GM19324 (cell line): Measurements from ENCODE around the gene EPHB2.

Experiments used
- ATAC-seq: cut with Tn5 transposase; IDR thresholded peaks from one replicate; pipeline ENCODE4 v1.9.1; 2021; ENCODE audit warnings: mild to moderate bottlenecking, moderate library complexity; ENCODE audit not compliant: unreplicated experiment, low FRiP score

The EPHB2 gene

DNA sequence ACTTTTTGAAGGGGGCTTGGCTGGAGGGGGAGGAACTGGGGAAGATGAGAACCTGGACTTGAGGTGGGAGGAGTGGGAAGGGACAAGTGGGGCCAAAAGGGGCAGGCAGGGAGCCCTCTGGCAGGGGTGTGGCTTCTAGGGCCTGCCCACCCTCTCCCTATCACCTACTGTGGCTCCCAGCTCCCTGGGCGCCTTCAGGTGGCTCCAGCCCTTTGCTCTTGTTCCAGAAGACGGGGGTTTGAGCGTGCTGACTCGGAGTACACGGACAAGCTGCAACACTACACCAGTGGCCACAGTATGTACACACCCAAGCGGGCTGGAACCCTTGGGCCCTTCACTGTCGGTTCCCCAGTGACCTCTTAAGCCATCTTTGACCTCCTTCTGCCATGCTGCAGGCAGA is 185.5 kb downstream of the EPHB2 start:
- ATAC-seq, result no peak

DNA sequence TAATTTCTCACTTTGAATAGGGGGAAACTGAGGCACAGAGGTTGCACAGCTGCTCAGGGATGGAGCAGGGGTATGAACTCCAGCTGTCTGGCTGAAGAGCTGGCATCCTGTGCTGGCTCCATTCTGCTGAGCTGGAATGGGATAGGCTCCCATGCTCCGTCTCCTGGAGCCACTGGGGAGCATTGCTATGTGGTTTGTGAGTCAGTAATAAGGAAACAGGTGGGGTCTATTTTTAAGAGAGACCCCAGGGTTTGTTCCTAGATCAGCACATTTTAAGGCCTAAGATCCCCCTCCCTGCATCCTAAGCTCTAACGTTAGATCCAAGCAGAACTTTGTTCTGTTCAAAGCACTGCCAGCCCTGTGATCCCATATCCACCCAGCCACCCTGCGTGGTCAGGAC is 189.8 kb downstream of the EPHB2 start:
- ATAC-seq, result no peak

DNA sequence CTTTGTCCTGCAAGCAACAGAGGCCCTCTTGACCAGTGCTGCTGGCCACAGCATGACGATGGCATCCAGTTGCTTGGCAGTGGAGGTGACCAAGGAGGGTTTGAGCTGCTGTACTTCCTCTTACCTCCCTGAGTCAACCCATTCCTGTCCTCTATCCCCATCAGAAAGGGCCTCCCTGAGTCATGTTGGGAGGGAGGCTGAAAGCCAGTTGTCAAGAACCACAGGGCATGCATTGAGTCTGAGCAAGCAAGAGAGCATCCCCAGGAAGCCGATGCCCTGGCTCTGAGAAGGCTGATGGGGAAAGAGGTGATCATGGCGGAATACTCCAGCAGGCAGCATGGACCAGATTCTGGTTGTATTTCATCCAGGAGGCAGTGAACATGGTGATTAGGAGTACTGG is 192.5 kb downstream of the EPHB2 start:
- no peak for ATAC-seq

DNA sequence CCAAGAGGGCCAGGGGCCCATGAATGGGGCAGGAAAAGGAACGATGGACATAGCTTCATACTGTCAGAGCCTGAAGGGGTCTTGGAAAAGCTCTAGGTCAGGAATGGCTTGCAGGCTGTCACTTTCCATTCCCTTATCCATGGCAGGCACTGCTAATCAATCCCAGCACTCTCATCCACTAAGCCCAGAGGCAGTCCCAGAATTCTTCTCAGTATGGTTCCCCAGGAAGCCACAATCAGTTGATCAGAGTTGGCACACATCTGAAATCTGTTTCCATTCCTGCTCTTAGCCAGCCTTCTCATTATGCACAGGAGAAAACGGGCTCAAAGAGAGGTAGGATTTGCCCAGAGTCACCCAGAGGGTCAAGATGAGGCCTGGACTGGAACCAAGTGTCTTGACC is 196.3 kb downstream of the EPHB2 start:
- ATAC-seq, result no peak

DNA sequence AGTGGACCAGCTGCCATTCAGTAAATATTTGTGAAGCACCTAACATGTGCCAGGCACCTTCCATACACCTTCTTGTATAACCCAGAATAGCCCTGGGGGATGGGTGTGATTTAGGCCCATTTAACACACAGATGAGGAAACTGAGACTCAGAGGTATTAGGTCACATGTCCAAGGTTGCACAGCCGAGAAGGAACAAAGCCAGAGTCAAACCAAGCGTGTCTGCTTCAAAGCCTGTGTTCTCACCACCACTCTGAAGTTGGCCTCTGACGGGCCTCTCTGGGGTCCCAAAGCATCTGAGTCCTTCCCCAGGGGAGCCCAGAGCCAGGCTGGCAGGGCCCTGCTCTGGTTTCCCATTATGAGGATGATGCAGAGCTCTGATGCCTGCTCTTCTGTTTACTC is 196.9 kb downstream of the EPHB2 start:
- ATAC-seq, result no peak

DNA sequence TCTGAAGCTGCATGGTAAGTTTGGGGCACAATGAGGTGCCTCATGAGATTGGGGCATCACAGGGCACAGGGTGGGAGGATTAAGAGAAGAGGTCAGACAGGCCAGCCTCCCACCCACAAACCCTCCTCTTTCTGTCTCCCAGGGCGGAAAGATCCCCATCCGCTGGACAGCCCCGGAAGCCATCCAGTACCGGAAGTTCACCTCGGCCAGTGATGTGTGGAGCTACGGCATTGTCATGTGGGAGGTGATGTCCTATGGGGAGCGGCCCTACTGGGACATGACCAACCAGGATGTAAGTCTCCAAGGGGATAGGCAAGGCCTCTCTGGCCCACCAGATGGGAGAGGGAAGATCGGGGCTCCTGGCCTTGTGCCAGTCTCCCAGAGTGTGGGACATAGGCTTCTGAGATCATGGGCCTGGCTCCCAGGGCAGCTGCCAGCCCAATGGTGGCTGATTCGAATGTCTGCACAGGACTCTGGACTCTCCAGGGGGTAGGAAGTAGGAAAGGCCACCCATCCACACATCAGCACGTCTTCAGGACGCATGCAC is 198.3 kb downstream of the EPHB2 start:
- no peak for ATAC-seq

DNA sequence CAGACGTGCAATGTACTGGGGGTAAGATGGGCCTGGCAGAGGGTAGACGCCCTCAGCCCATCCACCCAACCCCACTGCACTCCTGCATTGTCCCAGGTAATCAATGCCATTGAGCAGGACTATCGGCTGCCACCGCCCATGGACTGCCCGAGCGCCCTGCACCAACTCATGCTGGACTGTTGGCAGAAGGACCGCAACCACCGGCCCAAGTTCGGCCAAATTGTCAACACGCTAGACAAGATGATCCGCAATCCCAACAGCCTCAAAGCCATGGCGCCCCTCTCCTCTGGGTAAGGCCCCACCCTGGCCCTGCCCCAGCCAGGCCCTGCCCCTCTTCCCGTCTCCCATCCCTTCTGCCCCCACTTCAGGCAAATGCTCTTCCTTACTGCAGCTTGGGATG is 199.6 kb downstream of the EPHB2 start:
- ATAC-seq, result no peak

DNA sequence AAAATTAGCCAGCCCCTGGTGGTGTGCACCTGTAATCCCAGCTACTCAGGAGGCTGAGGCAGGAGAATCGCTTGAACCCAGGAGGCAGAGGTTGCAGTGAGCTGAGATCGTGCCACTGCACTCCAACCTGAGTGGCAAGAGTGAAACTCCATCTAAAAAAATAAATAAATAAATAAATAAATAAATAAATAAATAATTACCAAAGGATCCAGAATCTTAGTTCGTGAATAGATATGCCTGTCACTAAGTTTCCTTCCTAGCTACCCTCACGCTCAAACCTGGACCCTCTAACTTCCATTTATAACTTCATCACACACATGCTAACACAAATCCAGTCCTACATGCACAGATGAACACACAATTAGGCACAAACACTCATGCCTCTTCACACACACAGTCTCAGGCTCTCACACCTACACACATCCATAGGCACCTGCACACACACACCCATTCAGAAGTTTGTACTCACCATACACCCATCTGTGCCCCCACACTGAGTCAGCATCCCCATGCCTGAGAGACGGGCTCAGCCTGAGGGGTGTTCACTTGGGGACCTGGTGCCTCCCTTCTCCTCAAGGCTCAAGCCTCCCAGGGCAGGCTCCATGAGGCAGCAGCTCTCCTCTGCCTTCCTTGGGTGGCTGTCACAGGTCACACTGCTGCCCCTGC is 200.5 kb downstream of the EPHB2 start:
- no peak for ATAC-seq

DNA sequence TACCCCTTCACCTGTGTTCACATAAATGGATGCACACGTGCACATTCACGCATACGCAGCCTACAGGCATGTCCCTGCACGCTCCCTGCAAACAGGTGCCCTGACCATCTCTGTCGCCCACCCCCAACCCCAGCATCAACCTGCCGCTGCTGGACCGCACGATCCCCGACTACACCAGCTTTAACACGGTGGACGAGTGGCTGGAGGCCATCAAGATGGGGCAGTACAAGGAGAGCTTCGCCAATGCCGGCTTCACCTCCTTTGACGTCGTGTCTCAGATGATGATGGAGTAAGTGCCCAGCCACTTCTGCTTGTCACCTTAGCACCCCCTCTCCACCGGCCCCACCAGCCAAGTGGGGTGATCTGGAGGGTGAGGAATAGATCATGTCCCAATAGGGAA is 201.7 kb downstream of the EPHB2 start:
- no peak for ATAC-seq

DNA sequence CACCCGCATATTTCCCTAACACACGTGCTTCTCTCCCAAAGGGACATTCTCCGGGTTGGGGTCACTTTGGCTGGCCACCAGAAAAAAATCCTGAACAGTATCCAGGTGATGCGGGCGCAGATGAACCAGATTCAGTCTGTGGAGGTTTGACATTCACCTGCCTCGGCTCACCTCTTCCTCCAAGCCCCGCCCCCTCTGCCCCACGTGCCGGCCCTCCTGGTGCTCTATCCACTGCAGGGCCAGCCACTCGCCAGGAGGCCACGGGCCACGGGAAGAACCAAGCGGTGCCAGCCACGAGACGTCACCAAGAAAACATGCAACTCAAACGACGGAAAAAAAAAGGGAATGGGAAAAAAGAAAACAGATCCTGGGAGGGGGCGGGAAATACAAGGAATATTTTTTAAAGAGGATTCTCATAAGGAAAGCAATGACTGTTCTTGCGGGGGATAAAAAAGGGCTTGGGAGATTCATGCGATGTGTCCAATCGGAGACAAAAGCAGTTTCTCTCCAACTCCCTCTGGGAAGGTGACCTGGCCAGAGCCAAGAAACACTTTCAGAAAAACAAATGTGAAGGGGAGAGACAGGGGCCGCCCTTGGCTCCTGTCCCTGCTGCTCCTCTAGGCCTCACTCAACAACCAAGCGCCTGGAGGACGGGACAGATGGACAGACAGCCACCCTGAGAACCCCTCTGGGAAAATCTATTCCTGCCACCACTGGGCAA is 202.9 kb downstream of the EPHB2 start:
- ATAC-seq, result no peak

DNA sequence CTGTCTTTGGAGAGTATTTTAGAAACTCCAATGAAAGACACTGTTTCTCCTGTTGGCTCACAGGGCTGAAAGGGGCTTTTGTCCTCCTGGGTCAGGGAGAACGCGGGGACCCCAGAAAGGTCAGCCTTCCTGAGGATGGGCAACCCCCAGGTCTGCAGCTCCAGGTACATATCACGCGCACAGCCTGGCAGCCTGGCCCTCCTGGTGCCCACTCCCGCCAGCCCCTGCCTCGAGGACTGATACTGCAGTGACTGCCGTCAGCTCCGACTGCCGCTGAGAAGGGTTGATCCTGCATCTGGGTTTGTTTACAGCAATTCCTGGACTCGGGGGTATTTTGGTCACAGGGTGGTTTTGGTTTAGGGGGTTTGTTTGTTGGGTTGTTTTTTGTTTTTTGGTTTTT is 203.5 kb downstream of the EPHB2 start:
- ATAC-seq, result no peak

DNA sequence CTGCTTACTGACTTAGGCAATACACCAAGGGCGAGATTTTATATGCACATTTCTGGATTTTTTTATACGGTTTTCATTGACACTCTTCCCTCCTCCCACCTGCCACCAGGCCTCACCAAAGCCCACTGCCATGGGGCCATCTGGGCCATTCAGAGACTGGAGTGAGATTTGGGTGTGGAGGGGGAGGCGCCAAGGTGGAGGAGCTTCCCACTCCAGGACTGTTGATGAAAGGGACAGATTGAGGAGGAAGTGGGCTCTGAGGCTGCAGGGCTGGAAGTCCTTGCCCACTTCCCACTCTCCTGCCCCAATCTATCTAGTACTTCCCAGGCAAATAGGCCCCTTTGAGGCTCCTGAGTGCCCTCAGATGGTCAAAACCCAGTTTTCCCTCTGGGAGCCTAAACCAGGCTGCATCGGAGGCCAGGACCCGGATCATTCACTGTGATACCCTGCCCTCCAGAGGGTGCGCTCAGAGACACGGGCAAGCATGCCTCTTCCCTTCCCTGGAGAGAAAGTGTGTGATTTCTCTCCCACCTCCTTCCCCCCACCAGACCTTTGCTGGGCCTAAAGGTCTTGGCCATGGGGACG is 204.1 kb downstream of the EPHB2 start:
- no peak for ATAC-seq

DNA sequence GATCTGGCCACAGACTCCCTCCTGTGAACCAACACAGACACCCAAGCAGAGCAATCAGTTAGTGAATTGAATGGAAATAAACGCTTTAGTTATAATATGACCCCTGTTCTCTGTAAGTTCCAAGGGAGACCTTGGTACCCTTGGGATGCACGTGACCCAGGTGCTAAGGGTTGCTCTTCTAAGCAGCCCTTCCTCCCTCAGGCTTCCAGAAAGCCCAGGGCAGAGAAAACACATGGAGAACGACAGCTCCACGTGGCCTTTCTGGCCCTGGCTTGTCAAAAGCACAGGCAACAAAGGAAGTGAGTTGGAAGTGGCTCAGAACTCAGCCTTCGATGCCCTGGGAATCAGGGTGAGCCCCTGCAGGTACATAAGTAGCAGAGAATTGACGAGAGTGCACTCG is 204.6 kb downstream of the EPHB2 start:
- ATAC-seq, result no peak

DNA sequence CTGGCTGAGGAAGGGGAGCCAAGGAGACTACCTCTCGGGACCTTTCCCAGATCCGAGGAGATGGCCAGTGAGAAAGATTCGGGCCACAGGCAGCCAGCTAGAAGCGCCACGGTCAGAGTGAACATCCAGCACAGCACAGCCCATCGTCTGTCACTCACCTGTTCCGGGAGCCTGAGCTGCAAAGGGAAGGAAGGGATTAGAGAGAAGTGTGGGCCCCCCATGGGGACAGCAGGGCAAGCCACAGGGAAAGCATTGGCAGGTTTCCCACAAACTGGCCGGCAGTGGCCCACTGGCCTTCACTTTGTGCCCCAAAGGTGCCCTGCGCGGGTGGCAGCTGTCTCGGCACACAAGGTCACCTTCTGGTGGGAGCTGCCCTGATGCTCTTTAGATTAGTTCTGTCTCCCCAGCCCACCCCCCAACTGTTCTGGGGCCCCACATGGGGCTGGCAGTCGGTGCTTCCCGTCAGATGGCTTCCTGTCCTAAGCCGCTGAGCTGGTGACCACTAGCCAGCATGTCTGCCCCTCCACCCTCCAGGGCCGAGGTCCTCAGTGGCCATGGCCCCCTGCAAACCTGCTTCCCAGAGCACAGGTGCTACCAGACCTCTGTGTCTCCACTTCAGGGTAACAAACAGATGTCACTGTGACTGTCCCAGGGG is 205.3 kb downstream of the EPHB2 start:
- no peak for ATAC-seq

DNA sequence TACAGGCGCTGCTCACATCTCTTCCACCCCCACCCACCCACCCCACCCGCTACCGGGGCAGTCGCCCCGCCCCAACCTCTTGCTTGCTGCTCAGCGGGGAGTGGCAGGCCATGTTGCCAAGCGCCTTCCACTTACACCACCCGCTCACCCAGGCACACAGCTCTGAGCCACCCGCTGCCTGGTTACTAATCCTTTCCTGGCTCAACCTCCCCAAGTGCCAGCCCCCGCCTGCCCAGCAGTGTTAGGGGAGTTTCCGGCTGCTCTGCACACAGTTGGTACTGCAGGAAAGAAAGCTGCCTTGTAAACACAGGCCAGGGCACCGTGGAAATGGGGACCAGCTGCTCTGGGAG is 205.8 kb downstream of the EPHB2 start:
- ATAC-seq, result no peak

DNA sequence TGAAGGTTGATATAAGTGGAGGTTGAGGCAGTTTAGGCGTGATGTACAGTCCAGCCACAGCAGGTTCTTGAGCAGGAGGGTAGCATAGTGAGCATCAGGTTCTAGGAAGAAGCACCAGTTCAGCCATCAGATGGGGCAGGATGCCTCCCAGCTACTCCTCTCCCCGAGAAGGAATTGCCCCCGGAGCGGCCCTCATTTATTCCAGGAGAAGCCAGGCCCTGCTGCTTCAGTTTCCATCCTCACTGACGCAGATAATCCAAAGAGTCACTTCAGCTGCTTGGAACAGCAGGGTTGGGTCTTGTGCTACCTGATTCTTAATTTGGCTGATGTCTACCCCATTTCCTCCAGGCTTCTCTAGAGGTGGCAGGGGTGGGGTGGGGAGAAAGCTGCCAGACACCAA is 207.3 kb downstream of the EPHB2 start:
- ATAC-seq, result no peak

DNA sequence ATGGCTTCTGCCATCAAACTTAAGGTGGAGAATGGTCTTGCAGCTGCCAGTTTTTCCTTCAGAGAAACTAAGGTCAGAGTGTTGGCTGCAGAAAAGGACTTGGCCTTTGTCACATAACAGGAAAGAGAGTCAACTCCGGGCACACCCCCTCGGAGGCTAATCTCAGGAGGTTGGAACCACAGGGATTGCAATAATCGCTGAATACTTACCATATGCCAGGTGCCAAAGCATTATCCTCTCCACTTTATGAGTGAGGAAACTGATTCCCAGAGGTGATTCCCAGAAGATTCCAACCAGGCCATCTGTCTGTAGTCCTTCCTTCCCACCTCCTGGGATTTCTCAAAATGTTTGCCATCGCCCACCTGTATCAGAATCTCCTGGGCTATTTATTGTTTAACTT is 208.0 kb downstream of the EPHB2 start:
- no peak for ATAC-seq

DNA sequence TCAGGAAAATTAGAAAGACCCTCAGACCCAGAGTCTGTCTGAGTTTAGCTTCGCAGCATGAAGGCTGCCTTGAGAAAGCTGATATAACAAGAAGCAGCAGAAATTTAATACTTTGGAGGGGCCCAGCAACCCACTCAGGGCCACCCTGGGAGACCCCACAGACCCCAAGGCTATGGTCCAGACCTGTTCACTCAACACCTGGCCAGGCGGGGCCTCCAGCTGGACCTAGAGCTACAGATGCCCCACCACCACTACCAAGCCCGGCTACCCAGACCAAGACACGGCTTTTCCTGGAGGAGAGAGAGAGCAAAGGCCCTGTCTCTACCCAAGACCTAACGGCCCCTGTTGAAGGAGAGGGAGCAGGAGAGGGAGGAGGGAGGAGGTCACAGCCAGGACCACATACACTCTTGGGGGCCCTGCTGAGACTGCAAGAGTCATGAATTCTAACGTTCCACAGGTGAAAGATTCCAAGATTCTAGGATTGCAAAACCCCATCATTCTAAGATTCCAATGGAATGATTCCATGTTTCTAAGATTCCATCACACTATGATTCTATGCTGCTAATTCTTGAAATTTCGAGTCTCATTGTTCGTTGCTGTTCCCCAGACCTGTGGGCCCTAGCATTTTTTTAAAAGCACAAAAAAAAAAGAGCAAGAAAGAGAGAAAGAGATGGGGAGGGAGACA is 208.8 kb downstream of the EPHB2 start:
- no peak for ATAC-seq

DNA sequence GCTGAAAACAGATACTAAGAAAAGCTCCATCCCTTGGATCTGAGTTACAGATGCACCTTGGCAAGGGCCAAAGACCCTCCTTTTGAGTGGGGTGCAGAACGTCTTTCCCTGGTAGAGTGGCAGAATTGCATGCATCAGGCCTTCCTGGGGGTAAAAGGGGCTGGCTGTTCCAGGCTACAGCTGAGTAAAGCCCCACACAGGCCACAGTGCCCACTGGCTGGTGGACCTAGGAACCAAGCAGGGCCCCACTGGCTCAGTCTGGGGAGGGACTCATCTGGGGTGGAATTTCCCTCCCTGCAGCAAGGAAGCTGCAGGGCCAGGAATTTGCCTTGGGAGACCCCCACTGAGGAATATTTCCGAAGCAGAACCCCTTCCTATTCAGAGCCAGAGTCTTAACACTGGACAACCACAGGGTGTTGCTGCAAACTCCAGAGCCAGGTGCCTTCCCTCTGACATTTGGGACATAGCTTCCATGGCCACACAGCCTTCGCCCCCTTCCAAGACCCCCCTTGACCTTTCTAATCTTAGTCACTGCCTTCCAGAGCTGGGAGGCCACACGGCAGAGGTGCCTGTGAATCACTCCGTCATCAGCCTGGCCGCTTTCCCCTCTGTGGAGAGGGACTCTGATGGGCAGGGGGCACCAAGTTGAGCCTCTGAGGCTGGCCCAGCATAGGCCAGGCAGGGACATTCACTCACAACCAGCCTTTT is 209.5 kb downstream of the EPHB2 start:
- ATAC-seq, result no peak

DNA sequence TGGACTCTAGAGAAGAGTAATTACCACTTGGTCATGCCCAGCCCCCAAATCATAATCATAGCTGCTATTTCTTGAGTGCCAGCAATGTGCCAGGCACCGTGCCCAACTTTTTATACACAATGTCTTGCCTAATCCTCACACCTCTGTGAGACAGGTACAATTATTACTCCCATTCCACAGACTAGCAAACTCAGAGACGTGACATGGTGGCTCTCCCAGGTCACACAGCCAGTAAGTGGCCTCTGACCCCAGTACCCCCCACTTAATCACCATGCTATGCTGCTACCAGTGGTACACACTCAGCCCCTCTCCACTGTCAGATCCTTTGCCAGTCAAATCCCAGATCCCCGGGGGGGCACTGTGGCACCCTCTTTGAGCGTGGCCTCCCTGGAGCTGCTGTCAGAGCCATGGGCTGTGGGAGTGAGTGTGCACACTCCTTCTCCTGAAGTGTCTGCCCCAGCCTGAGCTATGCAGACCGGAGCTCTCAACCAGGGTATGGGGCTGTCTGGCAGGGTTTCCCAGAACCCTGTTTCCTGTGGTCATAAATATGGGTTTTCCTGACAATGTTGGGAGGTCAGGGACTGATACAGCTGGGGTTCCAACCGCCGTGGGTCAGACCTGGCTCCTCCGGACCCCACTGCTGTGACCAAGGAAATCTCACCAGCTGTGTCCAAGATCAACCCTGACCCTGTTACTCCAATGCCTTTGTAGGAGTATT is 210.3 kb downstream of the EPHB2 start:
- ATAC-seq, result no peak
